HG03066 (cell line): ENCODE data around the gene ARRB2.

ENCODE experiments used
- ATAC-seq: cut with Tn5 transposase; IDR thresholded peaks from one replicate; pipeline ENCODE4 v1.9.1; 2021; ENCODE audit warnings: low read depth; ENCODE audit not compliant: unreplicated experiment

ARRB2 gene

DNA sequence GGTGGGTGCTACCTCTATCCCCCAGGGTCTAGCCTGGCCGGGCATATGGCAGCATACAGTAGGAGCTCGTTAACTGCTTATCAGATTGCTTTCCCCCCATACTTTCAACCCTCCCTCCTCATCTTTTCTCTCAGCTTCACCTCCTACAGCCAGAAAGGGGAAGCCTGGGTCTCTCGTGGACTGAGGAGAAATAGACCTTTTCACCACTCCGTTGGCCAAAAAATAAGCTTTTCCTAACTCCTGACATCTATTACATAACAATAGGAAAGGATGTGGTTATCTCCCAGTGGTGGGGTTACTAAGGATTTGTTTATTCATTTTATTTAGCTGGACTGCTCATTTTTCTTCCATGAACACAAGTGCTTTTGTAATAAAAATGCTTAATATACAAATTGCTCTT, 38.3 kb downstream of the ARRB2 start:
- no peak for ATAC-seq

DNA sequence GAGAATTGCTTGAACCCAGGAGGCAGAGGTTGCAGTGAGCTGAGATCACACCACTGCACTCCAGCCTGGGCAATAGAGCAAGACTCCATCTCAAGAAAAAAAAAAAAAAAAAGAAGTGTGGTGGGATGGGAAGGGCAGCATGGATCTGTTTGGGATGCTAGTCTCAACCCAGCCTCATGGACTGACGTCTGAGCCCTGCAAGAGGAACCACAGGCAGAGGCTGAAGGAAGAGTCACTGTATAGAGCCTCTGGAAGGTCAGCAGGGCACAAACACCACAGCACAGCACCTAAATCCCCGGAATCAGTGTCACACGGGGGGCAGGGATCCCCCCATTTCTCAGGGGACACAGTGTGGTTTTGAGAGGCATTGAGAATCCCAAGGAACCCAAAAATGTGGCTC, 40.2 kb downstream of the ARRB2 start:
- ATAC-seq, result no peak

DNA sequence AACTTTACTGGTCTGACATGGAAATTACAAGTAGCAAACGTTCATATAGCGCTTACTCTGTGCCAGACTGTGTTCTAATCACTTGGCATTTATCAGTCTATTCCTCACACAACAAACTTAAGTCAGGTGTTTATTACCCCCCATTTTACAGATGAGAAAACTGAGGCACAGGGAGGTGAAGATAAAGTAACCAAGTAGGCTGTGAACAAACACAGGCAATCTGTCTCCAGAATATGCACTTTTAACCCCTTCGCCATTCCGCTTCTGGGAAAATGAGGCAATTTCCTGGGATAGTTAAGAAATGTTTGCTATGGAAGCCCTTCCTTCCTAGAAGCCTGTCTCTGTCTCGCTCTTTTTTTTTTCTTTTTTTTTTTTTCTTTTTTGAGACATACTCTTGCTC, 41.5 kb downstream of the ARRB2 start:
- no peak for ATAC-seq

DNA sequence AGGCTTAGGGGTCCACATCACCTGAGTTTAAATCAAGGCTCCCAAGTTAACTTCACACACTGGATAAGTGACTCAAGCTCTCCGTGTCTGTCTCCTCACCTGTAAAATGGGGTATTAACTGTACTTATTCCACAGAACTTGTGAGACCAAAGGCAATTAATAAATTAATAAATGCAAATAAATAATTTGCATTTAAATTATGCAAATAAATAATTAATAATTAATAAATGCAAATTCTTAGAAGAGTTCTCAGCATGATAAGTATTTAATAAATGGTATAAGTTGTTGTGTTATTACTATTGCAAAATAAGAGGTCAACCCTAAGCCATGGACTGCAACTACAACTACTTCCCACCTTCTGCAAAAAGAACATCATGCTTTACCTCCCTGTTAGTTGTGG, 43.0 kb downstream of the ARRB2 start:
- no peak for ATAC-seq

DNA sequence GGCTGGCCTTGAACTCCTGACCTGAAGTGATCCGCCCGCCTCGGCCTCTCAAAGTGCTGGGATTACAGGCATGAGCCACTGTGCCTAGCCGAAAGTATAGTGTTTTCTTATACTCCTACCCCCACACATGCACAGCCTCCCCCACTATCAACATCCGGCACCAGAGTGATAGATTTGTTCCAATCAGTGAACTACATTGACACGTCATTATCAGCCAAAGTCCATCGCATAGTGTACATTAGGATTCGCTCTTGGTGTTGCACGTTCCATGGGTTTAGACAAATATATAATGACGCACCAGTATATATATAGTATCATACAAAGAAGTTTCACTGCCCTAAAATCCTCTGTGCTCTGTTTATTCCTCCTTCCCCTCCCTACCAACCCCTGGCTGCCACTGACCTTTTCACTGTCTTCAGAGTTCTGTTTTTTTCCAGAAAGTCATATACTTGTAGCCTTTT, 49.4 kb downstream of the ARRB2 start:
- no peak for ATAC-seq

DNA sequence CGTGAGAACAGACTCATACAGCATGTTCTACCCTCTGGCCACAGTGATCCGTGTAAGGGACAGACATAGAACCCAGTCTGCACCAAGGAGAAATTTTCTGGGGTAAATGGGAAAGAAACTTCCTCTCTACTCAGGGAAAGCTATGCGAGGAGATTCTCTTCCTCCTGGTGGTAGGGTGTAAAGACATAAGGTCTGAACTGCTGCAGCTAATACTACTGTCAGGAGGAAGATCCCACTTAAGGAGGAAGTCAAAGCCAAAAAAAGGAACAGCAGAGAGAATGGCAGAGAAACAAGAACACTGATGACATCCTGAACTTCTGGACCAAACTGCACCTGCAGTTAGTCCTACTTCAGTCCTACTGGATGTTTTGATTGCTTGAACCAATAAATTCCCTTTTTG, 54.2 kb downstream of the ARRB2 start:
- ATAC-seq, result no peak

DNA sequence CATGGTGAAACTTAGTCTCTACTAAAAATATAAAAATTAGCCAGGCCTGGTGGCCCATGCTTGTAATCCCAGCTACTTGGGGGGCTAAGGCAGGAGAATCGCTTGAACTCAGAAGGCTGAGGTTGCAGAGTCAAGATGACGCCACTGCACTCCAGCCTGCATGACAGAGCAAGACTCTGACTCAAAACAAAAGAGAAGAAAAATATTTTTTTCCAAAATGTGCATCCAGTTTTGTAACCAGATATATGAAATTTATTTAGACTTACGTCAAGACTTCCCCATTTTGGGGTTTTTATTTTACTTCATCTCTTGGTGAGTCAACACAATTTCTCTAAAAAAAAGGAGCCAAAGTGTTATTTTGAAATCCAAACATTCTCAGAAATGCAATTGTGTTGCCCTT, 55.8 kb downstream of the ARRB2 start:
- no peak for ATAC-seq

DNA sequence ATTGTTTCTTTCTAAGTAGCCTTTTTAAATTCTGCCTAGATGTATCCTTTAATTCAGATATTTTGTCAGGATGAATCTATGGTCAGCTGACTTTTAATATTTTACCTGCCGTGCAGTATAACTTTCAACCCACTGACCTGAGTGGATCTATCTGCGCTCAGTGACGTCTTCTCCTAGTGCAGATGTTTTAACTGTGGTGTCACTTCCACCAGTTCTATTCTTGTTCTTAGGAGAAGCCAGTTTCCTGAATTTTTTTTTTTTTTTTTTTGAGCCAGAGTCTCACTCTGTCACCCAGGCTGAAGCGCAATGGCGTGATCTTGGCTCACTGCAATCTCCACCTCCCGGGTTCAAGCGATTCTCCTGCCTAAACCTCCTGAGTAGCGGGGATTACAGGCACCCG, 56.3 kb downstream of the ARRB2 start:
- ATAC-seq, result no peak

DNA sequence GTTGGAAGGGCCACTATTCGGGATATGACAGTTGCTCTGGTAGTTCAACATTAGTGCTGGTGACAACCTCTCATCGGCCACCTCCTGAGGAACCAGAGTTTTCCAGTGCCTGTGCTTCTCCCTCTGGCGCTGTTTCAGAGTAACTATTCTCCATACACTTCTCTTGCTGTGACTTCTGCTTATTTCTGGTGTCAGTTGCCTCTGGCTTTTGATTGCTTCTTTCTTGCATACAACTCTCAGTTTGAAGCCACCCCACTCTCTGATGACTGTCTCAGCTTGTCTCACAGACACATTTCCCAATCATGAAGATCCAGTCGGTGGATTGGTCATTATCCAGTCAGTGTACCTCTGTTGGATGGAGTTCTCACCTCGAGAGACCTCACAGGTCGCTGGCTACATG, 57.9 kb downstream of the ARRB2 start:
- ATAC-seq, result no peak

DNA sequence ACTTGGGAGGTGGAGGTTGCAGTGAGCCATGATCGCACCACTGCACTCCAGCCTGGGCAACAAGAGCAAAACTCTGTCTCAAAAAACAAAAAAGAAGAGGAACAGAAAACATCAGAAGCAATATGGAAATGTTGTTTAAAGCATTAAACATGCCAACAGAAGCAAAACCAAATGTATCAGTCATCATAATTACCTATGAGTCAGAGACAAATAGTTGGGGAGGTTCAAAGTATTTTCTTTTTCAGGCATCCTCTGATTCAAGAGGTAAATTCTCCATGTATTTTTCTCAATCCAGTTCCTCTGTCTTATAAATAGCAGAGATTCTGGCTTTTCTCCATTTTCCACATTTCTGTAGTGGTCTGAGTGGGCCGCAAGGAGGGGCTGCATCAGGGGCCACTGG, 59.2 kb downstream of the ARRB2 start:
- ATAC-seq, result no peak
